ENCODE data around the gene ZNF605.
"Not testable (repeated sequence)": the region's sequence is repeated elsewhere in the genome, so short reads cannot be mapped to it uniquely, and the experiment has no call there.

The ZNF605 gene

DNA sequence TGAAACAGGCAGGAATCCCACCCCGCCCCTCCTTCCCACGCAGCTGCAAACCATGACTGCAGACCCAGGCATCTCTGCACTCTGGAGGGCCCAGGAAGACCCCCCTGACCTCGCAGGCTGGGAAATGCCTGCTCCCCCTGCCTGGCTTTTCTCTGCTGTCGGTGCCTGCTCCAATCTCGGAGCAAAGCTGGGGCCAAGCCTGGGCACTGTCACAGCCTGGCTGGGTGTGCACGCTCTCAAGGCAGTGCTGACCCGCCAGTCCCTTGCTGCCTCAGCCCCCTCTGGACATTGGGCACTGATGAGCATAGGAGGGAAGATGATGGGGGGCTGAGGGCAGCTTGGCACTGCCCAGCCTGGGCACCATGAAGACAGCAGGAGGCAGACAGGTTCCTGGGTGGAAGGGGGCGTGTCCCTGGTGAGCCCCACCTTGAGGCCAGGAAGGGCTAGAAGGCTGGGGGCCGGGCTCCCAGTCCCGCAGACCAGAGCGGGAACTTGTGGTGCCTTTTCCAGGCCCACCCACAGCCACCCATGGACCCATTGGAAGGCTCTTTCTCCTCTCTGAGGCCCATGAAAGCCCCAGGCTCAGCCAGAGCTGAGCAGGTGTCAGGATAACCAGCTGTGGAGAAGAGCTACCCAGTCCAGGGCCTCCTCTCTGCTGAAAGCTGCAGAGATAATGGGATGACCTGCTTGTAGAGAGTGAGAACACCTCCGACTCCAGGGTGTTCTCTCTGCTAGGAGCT, 10.7 kb upstream of the ZNF605 start:
- DNase-seq (ENCODE audit: extremely low read depth, low read depth), result no peak
- TF ChIP-seq, protein P1, sequence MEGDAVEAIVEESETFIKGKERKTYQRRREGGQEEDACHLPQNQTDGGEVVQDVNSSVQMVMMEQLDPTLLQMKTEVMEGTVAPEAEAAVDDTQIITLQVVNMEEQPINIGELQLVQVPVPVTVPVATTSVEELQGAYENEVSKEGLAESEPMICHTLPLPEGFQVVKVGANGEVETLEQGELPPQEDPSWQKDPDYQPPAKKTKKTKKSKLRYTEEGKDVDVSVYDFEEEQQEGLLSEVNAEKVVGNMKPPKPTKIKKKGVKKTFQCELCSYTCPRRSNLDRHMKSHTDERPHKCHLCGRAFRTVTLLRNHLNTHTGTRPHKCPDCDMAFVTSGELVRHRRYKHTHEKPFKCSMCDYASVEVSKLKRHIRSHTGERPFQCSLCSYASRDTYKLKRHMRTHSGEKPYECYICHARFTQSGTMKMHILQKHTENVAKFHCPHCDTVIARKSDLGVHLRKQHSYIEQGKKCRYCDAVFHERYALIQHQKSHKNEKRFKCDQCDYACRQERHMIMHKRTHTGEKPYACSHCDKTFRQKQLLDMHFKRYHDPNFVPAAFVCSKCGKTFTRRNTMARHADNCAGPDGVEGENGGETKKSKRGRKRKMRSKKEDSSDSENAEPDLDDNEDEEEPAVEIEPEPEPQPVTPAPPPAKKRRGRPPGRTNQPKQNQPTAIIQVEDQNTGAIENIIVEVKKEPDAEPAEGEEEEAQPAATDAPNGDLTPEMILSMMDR (IDR thresholded peaks at IDR 0.05; ENCODE audit: low read depth, low read length), result no peak

DNA sequence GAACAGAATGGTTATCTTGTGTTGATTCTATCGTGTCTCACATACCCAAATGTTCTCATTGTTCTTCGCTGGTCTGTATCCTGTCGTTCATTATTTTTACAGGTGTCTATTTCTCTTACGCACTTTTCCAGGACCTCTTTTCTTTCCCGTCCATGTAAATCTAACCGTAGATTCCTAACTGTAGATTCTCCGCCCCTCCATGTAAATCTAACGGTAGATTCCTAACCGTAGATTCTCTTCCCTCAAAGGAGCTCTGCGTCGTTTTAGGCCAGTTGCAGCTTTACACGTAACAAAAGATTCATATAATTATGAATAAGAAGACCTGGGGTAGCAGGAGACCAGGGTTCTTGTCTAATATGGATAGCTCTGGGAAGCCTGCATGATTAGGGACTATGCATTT, 9.7 kb upstream of the ZNF605 start:
- TF ChIP-seq, protein P1 (IDR thresholded peaks at IDR 0.05; ENCODE audit: low read depth, low read length), result no peak
- DNase-seq (ENCODE audit: extremely low read depth, low read depth), result no peak

DNA sequence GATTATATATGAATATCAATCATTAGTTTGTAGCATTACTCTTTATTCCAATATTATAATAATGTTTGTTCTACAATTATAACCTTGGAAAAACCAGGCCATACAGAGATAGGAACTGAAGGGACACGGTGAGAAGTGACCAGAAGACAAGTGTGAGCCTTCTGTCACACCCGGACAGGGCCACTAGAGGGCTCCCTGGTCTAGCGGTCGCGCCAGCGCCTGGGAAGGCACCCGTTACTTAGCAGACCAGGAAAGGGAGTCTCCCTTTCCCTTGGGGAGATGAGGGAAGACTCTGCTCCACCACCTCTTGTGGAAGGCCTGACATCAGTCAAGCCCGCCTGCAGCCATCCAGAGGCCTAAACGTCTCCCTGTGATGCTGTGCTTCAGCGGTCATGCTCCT, 7.8 kb upstream of the ZNF605 start:
- not testable (repeated sequence) for DNase-seq (ENCODE audit: extremely low read depth, low read depth)

DNA sequence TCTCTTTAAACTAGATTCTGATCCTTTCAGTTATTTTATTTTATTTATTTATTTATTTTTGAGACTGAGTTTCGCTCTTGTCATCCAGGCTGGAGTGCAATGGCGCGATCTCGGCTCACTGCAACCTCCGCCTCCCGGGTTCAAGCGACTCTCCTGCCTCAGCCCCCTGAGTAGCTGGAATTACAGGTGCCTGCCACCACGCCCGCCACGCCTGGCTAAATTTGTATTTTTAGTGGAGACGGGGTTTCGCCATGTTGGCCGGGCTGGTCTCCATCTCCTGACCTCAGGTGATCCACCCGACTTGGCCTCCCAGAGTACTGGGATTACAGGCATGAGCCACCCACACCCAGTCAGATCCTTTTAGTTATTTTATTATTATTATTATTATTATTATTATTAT, 5.7 kb upstream of the ZNF605 start:
- not testable (repeated sequence) for DNase-seq (ENCODE audit: extremely low read depth, low read depth)

DNA sequence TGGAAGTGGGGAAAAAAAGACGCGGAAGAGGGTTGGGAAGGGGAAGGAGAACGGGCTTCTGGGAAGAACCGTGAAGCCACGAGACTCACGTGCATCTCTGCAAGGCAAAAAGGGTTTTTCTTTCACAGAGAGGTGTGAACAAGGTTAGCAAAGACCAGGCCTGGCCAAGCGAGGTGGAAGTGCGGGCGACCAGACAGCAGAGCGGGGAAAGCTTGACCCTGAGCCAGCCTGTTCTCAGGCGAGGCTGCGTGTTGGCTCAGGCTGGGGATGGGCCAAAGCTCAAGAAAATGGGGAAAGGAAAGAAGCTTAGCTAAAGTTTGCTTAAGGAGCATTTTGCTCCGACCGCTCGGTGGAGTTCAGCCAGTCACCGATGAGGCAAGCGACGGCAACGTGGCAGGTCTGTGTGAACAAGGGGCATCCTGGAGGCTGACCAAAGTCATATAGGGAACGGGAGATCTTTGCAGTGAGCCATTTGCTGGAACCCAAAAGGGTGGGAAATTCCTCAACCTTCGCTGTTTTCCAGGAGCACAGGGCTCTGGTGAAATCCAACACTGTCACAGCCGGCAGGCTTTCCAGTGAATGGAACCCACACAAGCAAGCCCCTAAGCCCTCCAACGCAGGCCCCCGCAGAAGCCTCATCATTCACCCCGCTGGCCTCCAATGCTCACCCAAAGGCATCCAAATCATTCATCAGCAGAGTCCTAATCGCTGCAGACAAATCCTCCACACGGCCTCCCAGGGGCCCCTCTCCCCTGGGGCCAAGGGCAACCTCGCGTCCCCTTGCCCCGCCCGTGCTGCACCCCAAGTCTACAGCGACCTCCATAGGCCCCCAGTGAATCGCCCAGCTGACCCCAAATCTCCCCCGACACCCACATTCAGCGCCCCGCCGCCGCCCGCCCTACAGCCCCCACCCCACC, 754 bp downstream of the ZNF605 start:
- peak; percentile 39 for DNase-seq (ENCODE audit: extremely low read depth, low read depth)
- TF ChIP-seq, protein P1 (IDR thresholded peaks at IDR 0.05; ENCODE audit: low read depth, low read length), result peak; percentile 1

DNA sequence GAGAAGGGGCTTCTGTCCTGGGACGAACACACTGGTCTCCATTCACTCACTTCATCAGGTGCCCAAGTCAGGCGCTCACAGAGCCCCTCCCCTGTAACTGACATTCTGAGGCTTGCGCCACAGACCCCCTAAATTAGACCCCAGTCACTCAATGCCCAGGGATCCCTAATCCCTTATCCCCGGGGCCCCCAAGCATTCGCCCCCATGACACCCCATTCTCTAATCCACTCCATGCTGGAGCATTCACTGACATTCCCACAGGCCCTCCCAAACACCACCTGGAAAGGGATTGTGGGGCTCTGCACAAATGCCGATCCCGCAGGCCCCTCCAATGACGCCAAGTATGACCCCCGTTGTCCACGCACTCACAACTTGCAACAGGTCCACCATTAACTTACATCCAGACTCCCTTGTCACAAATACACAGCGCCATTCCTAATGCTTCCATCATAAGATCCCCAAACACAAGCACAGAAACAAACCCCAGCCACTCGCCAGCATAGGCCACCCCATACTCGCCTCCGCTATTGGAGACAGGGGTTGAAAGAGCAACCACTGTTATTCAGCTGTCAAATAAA, 1.5 kb downstream of the ZNF605 start:
- TF ChIP-seq, protein P1 (IDR thresholded peaks at IDR 0.05; ENCODE audit: low read depth, low read length), result no peak
- no peak for DNase-seq (ENCODE audit: extremely low read depth, low read depth)

DNA sequence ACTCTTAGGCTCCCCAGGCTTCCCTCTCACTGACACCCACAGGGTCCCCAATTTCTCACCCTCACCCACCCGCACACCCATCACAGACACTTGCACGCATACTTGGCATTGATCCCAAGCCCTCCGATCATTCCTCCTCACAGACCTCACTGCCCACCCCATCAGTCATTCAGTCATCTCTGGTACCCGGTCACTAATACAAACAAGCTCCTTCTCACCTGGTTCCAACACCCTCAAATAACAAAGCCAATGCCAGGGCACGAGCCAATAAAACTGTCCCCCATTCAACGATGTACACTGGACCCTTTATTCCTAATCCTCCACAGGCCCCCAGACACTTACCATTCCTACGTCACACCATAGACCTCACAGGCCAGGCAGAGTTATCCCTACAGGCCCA, 2.3 kb downstream of the ZNF605 start:
- TF ChIP-seq, protein P1 (IDR thresholded peaks at IDR 0.05; ENCODE audit: low read depth, low read length), result no peak
- no peak for DNase-seq (ENCODE audit: extremely low read depth, low read depth)

DNA sequence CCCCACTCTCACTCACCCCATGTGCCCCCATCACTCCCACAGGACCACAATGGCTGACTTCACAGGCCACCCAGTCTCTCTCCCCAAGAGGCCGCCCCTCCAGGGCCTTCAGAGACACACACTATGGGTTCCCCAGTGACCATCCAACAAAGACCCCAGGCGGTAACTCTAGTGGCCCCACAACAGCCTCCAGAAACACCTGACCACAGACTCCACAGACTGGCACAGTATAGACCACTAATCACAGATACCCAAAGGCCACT, 3.0 kb downstream of the ZNF605 start:
- TF ChIP-seq, protein P1 (IDR thresholded peaks at IDR 0.05; ENCODE audit: low read depth, low read length), result no peak

More for the DNA sequence above, 3.0 kb downstream of the ZNF605 start:
- DNase-seq (ENCODE audit: extremely low read depth, low read depth), result no peak

Measured in AG09319 (cell line).